GM10248 (cell line): ENCODE results near the gene WDR17.

Experiments
- CTCF ChIA-PET: fragments of 300-600 bp; sonication (Branson Sonifier 250); formaldehyde crosslinking; extraction: SDS; loops from one replicate; lab custom pipeline; 2021; ENCODE audit warnings: antibody characterized with exemption; lab: Yijun Ruan, JAX
- POLR2A ChIA-PET: fragments of 350-650 bp; sonication (Branson Sonifier 250); formaldehyde crosslinking; extraction: SDS; loops from one replicate; lab custom pipeline; 2020; ENCODE audit warnings: antibody characterized with exemption; lab: Yijun Ruan, JAX
- DNase-seq: peaks from one replicate; pipeline ENCODE4 v3.0.0; 2012; ENCODE audit errors: extremely low spot score
- CTCF ChIP-seq: IDR thresholded peaks from 2 replicates; pipeline ENCODE4 v1.5.1; 2012; ENCODE audit warnings: mild to moderate bottlenecking, low read depth; ENCODE audit errors: extremely low read depth, missing control alignments, control extremely low read depth

WDR17 gene

GRCh38 chr4:176064539-176064938 is 1.1 kb upstream of the WDR17 start:
- ChIA-PET POLR2A (no interaction called here), CTCF (no interaction called here)
- DNase-seq, result no peak
- TF ChIP-seq CTCF, result no peak

GRCh38 chr4:176066757-176067156 is 1.1 kb downstream of the WDR17 start:
- ChIA-PET POLR2A (no interaction called here), CTCF (interaction anchor here (1.3 kb wide), 1 partner anchor 11 kb away, joined by 3 read pairs; no protein-coding TSS in a partner anchor)
- DNase-seq, result no peak
- no peak for TF ChIP-seq CTCF

- TF ChIP-seq CTCF, result no peak
- DNase-seq, result no peak
- CTCF ChIA-PET, result interaction anchor here (0.6 kb wide), 1 partner anchor 10 kb away, joined by 3 read pairs; no protein-coding TSS in a partner anchor
- POLR2A ChIA-PET, result no interaction called here
These were observed 11.9 kb downstream of the WDR17 start for GRCh38 chr4:176077561-176077960.

GRCh38 chr4:176084769-176085168 is 19.1 kb downstream of the WDR17 start:
- CTCF ChIA-PET, result no interaction called here
- DNase-seq, result no peak
- no peak for TF ChIP-seq CTCF
- POLR2A ChIA-PET, result no interaction called here

GRCh38 chr4:176090115-176090514 is 24.5 kb downstream of the WDR17 start:
- DNase-seq, result no peak
- TF ChIP-seq CTCF, result no peak
- ChIA-PET POLR2A (no interaction called here), CTCF (no interaction called here)

GRCh38 chr4:176099314-176099713 is 33.7 kb downstream of the WDR17 start:
- TF ChIP-seq CTCF, result no peak
- CTCF ChIA-PET, result interaction anchor here (1.4 kb wide), 2 partner anchors 11 to 39 kb away, joined by 3 read pairs; no protein-coding TSS in a partner anchor
- no peak for DNase-seq
- POLR2A ChIA-PET, result no interaction called here
